H1 (cell line): Measurements from ENCODE around the gene MFAP4.

Experiments used
- BACH1 ChIP-seq: IDR thresholded peaks from 2 replicates; pipeline ENCODE4 v1.6.1; 2012; ENCODE audit warnings: low read length, improper control_type of control experiment
- CEBPB ChIP-seq: IDR thresholded peaks from 2 replicates; pipeline ENCODE4 v1.6.1; 2012; ENCODE audit warnings: low read depth, low read length
- CHD2 ChIP-seq: IDR thresholded peaks from 2 replicates; pipeline ENCODE4 v1.6.1; 2012; ENCODE audit warnings: low read length, improper control_type of control experiment
- CTCF ChIP-seq, 3 experiments: IDR thresholded peaks; 1 replicate in 2 of 3; 2 replicates in 1 of 3; pipeline versions ENCODE4 v1.5.1 to v1.6.1; 2011; ENCODE audit warnings: low read length in 3 of 3, mild to moderate bottlenecking in 3 of 3, inconsistent platforms in 2 of 3, low read depth in 1 of 3, moderate library complexity in 1 of 3; ENCODE audit not compliant: insufficient read depth in 1 of 3; ENCODE audit errors: control extremely low read depth in 1 of 3
- EP300 ChIP-seq, 2 experiments: IDR thresholded peaks; 1 replicate in 1 of 2; 2 replicates in 1 of 2; pipeline ENCODE4 v1.6.1; 2011 to 2012; ENCODE audit warnings: low read depth in 2 of 2, low read length in 2 of 2, mild to moderate bottlenecking in 2 of 2, borderline replicate concordance in 1 of 2, inconsistent platforms in 1 of 2, moderate library complexity in 1 of 2
- EZH2 ChIP-seq: fragments of 200-600 bp; sonication (generic); IDR thresholded peaks from 2 replicates; pipeline ENCODE4 v1.7.1; 2012; ENCODE audit warnings: low read depth, mild to moderate bottlenecking, moderate library complexity, low read length, inconsistent platforms; ENCODE audit not compliant: severe bottlenecking
- MAFK ChIP-seq: IDR thresholded peaks from 2 replicates; pipeline ENCODE4 v1.6.1; 2012; ENCODE audit warnings: low read depth, mild to moderate bottlenecking, improper control_type of control experiment, low read length
- MAX ChIP-seq: IDR thresholded peaks from 2 replicates; pipeline ENCODE4 v1.6.1; 2012; ENCODE audit warnings: inconsistent platforms
- POLR2AphosphoS5 ChIP-seq: IDR thresholded peaks from 2 replicates; pipeline ENCODE4 v1.6.1; 2011; ENCODE audit warnings: low read depth, low read length
- SP2 ChIP-seq: IDR thresholded peaks from 2 replicates; pipeline ENCODE4 v1.6.1; 2012; ENCODE audit warnings: mild to moderate bottlenecking, low read length, inconsistent platforms
- SRF ChIP-seq: IDR thresholded peaks from 2 replicates; pipeline ENCODE4 v1.6.1; 2011; ENCODE audit warnings: mild to moderate bottlenecking, low read depth, low read length, moderate library complexity
- SUZ12 ChIP-seq: fragments of 200-600 bp; sonication (generic); IDR thresholded peaks from 2 replicates; pipeline ENCODE4 v1.6.1; 2012; ENCODE audit warnings: mild to moderate bottlenecking, inconsistent platforms, low read length, moderate library complexity, mixed read lengths

- TF ChIP-seq CTCF (IDR thresholded peaks at IDR 0.05; ENCODE audit: control extremely low read depth in 1 of 3, insufficient read depth in 1 of 3, low read depth in 1 of 3, low read length in 3 of 3) (no peak), CEBPB (no peak), MAFK (no peak), SP2 (no peak), CHD2 (peak; percentile 35; the same call in 1 of the 2 replicates), EZH2 (no peak), SRF (no peak), POLR2AphosphoS5 (no peak), MAX (no peak), EP300 (IDR thresholded peaks at IDR 0.05; ENCODE audit: borderline replicate concordance in 1 of 2, low read depth in 2 of 2, low read length in 2 of 2) (no peak), BACH1 (no peak), SUZ12 (no peak)
Measured at GRCh38 chr17:19378416-19379360, 8.3 kb downstream of the MFAP4 start, which contains the start of gene MAPK7.
